Measurements from ENCODE around the gene SGCE. TPM values are rescaled to one million over a fixed set of nuclear protein-coding genes. Genes with fewer than 3 reads are reported as not detected.

Gene SGCE
- total RNA-seq, 1 experiment from 2014 or later: 19.0 TPM

DNA sequence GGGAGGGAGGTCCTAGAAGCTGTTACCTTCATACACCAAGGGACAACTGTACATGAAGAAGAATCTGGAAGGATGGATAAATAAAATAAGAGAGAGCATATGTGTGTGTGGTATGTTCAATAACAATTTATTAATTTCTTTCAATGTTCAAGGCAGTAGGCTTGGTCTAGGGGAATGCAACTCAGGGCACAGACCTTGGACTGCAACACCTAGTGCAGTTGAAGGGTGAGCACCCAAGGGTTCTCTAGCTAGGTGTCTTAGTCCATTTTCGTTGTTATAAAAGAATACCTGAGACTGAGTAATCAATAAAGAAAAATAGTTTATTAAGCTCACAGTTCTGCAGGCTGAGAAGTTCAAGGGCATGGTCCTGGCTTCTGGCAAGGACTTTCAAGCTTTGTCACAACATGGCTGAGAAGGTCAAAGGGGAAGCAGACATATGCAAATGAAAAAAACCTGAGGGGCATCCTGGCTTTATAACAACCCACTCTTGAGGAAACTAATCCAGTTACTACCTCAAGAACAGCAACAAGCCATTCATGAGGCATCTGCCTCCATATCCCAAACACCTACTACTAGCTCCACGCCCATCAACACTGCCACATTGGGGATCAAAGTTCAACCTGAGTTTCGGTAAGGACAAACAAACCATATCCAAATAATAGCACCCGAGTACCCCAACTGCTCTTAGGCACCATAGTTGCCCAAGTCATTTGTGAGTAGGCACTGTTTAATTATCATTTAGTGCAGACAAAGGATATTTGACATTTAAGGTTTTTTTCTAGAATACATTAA lies 15.7 kb upstream of the SGCE start:
- Mint-ChIP-seq H3K4me3 (no peak overlapping the region), H3K27me3 (ENCODE audit: low read depth) (no peaks in the 10 kb centered on the region), H3K9me3 (no peaks in the 10 kb centered on the region), H3K36me3 (no peaks in the 10 kb centered on the region), H3K27ac (no peak overlapping the region), H3K4me1 (no peaks in the 10 kb centered on the region)
- no peak for DNase-seq (ENCODE audit: low spot score)
- ChIA-PET CTCF (no interaction called here), POLR2A (interaction anchor here (0.5 kb wide), 1 partner anchor 132 kb away, joined by 3 read pairs; no protein-coding TSS in a partner anchor)
- no peak for ATAC-seq
- TF ChIP-seq, protein P1, sequence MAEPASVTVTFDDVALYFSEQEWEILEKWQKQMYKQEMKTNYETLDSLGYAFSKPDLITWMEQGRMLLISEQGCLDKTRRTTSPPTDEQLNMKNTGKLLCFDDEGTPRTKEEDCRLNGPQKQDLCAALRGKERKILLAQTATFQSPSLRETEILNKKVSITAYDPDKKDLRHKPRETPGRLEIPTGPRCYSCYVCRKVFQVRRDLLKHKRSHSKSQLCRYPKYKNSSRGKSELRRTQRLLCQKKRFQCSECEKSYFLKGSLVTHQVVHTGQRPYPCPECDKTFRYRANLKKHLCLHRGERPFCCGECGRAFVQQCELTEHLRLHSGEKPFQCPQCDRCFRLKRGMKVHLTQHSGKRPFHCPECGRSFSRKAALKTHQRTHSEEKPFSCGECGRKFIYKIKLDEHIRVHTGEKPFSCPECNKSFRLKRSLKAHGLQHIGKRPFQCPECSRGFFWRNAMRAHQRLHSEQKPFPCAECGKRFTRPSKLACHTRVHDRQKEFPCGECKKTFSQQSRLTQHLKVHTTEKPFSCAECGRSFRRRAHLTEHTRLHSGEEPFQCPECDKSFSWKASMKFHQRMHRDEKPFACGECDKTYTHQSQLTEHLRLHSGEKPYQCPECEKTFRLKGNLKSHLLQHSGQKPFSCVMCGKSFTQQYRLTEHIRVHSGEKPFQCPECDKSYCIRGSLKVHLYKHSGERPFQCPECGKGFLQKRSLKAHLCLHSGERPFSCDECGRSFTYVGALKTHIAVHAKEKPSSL (CRISPR knock-in tag; conservative IDR thresholded peaks at IDR 0.05): no peak
- TF ChIP-seq, protein P2, sequence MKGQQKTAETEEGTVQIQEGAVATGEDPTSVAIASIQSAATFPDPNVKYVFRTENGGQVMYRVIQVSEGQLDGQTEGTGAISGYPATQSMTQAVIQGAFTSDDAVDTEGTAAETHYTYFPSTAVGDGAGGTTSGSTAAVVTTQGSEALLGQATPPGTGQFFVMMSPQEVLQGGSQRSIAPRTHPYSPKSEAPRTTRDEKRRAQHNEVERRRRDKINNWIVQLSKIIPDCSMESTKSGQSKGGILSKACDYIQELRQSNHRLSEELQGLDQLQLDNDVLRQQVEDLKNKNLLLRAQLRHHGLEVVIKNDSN (CRISPR knock-in tag; IDR thresholded peaks at IDR 0.05): no peak
- TF ChIP-seq, protein P3, sequence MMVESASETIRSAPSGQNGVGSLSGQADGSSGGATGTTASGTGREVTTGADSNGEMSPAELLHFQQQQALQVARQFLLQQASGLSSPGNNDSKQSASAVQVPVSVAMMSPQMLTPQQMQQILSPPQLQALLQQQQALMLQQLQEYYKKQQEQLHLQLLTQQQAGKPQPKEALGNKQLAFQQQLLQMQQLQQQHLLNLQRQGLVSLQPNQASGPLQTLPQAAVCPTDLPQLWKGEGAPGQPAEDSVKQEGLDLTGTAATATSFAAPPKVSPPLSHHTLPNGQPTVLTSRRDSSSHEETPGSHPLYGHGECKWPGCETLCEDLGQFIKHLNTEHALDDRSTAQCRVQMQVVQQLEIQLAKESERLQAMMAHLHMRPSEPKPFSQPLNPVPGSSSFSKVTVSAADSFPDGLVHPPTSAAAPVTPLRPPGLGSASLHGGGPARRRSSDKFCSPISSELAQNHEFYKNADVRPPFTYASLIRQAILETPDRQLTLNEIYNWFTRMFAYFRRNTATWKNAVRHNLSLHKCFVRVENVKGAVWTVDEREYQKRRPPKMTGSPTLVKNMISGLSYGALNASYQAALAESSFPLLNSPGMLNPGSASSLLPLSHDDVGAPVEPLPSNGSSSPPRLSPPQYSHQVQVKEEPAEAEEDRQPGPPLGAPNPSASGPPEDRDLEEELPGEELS (CRISPR knock-in tag; IDR thresholded peaks at IDR 0.05): no peak
- TF ChIP-seq, protein P4, sequence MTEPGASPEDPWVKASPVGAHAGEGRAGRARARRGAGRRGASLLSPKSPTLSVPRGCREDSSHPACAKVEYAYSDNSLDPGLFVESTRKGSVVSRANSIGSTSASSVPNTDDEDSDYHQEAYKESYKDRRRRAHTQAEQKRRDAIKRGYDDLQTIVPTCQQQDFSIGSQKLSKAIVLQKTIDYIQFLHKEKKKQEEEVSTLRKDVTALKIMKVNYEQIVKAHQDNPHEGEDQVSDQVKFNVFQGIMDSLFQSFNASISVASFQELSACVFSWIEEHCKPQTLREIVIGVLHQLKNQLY (CRISPR knock-in tag; IDR thresholded peaks at IDR 0.05): no peak
- TF ChIP-seq NFYB (CRISPR knock-in tag; conservative IDR thresholded peaks at IDR 0.05; ENCODE audit: low read depth): no peak
- TF ChIP-seq ZNF121 (CRISPR knock-in tag; IDR thresholded peaks at IDR 0.05): no peak
- TF ChIP-seq RORB (CRISPR knock-in tag; IDR thresholded peaks at IDR 0.05): no peak
- TF ChIP-seq, protein P5, sequence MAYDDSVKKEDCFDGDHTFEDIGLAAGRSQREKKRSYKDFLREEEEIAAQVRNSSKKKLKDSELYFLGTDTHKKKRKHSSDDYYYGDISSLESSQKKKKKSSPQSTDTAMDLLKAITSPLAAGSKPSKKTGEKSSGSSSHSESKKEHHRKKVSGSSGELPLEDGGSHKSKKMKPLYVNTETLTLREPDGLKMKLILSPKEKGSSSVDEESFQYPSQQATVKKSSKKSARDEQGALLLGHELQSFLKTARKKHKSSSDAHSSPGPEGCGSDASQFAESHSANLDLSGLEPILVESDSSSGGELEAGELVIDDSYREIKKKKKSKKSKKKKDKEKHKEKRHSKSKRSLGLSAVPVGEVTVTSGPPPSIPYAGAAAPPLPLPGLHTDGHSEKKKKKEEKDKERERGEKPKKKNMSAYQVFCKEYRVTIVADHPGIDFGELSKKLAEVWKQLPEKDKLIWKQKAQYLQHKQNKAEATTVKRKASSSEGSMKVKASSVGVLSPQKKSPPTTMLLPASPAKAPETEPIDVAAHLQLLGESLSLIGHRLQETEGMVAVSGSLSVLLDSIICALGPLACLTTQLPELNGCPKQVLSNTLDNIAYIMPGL (CRISPR knock-in tag; IDR thresholded peaks at IDR 0.05): no peak
- TF ChIP-seq, protein P6, sequence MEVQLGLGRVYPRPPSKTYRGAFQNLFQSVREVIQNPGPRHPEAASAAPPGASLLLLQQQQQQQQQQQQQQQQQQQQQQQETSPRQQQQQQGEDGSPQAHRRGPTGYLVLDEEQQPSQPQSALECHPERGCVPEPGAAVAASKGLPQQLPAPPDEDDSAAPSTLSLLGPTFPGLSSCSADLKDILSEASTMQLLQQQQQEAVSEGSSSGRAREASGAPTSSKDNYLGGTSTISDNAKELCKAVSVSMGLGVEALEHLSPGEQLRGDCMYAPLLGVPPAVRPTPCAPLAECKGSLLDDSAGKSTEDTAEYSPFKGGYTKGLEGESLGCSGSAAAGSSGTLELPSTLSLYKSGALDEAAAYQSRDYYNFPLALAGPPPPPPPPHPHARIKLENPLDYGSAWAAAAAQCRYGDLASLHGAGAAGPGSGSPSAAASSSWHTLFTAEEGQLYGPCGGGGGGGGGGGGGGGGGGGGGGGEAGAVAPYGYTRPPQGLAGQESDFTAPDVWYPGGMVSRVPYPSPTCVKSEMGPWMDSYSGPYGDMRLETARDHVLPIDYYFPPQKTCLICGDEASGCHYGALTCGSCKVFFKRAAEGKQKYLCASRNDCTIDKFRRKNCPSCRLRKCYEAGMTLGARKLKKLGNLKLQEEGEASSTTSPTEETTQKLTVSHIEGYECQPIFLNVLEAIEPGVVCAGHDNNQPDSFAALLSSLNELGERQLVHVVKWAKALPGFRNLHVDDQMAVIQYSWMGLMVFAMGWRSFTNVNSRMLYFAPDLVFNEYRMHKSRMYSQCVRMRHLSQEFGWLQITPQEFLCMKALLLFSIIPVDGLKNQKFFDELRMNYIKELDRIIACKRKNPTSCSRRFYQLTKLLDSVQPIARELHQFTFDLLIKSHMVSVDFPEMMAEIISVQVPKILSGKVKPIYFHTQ (CRISPR knock-in tag; IDR thresholded peaks at IDR 0.05): no peak
- TF ChIP-seq, protein P7, sequence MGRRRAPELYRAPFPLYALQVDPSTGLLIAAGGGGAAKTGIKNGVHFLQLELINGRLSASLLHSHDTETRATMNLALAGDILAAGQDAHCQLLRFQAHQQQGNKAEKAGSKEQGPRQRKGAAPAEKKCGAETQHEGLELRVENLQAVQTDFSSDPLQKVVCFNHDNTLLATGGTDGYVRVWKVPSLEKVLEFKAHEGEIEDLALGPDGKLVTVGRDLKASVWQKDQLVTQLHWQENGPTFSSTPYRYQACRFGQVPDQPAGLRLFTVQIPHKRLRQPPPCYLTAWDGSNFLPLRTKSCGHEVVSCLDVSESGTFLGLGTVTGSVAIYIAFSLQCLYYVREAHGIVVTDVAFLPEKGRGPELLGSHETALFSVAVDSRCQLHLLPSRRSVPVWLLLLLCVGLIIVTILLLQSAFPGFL (CRISPR knock-in tag; IDR thresholded peaks at IDR 0.05; ENCODE audit: borderline replicate concordance): no peak
- TF ChIP-seq MXD4 (CRISPR knock-in tag; IDR thresholded peaks at IDR 0.05; ENCODE audit: borderline replicate concordance): no peak
- no peak for TF ChIP-seq ZNF263 (CRISPR knock-in tag; IDR thresholded peaks at IDR 0.05; ENCODE audit: low read depth)
- TF ChIP-seq FOXP1 (CRISPR knock-in tag; IDR thresholded peaks at IDR 0.05; ENCODE audit: borderline replicate concordance): no peak
- TF ChIP-seq, protein P8, sequence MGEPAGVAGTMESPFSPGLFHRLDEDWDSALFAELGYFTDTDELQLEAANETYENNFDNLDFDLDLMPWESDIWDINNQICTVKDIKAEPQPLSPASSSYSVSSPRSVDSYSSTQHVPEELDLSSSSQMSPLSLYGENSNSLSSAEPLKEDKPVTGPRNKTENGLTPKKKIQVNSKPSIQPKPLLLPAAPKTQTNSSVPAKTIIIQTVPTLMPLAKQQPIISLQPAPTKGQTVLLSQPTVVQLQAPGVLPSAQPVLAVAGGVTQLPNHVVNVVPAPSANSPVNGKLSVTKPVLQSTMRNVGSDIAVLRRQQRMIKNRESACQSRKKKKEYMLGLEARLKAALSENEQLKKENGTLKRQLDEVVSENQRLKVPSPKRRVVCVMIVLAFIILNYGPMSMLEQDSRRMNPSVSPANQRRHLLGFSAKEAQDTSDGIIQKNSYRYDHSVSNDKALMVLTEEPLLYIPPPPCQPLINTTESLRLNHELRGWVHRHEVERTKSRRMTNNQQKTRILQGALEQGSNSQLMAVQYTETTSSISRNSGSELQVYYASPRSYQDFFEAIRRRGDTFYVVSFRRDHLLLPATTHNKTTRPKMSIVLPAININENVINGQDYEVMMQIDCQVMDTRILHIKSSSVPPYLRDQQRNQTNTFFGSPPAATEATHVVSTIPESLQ (CRISPR knock-in tag; IDR thresholded peaks at IDR 0.05): no peak
- no peak for TF ChIP-seq ESRRA (CRISPR knock-in tag; IDR thresholded peaks at IDR 0.05; ENCODE audit: borderline replicate concordance)
- TF ChIP-seq, protein P9, sequence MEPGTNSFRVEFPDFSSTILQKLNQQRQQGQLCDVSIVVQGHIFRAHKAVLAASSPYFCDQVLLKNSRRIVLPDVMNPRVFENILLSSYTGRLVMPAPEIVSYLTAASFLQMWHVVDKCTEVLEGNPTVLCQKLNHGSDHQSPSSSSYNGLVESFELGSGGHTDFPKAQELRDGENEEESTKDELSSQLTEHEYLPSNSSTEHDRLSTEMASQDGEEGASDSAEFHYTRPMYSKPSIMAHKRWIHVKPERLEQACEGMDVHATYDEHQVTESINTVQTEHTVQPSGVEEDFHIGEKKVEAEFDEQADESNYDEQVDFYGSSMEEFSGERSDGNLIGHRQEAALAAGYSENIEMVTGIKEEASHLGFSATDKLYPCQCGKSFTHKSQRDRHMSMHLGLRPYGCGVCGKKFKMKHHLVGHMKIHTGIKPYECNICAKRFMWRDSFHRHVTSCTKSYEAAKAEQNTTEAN (CRISPR knock-in tag; IDR thresholded peaks at IDR 0.05): no peak
- TF ChIP-seq IRF2 (CRISPR knock-in tag; IDR thresholded peaks at IDR 0.05; ENCODE audit: borderline replicate concordance, low read depth): no peak
- TF ChIP-seq CREM (CRISPR knock-in tag; IDR thresholded peaks at IDR 0.05): no peak
- TF ChIP-seq NR3C1 (CRISPR knock-in tag; conservative IDR thresholded peaks at IDR 0.05; ENCODE audit: low read depth): no peak
- TF ChIP-seq, protein P10, sequence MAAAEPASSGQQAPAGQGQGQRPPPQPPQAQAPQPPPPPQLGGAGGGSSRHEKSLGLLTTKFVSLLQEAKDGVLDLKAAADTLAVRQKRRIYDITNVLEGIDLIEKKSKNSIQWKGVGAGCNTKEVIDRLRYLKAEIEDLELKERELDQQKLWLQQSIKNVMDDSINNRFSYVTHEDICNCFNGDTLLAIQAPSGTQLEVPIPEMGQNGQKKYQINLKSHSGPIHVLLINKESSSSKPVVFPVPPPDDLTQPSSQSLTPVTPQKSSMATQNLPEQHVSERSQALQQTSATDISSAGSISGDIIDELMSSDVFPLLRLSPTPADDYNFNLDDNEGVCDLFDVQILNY (CRISPR knock-in tag; IDR thresholded peaks at IDR 0.05): no peak

All from WTC11 (cell line).